Dendritic cell treated with granulocyte-macrophage colony-stimulating factor and Interleukin-4, amounts not matched to agents 40 ng/mL and 50 ng/mL, for 4 days (primary cell): ENCODE results near the gene PODN.

Experiments
- H3K27ac Mint-ChIP-seq: one replicate; pipeline ENCODE4 v1.8.0; 2022; ENCODE audit warnings: mild to moderate bottlenecking, mixed read lengths
- H3K27me3 Mint-ChIP-seq: one replicate; pipeline ENCODE4 v1.8.0; 2022; ENCODE audit warnings: mild to moderate bottlenecking, mixed read lengths
- H3K36me3 Mint-ChIP-seq: one replicate; pipeline ENCODE4 v1.8.0; 2022; ENCODE audit warnings: low read depth, mixed read lengths
- H3K4me1 Mint-ChIP-seq: one replicate; pipeline ENCODE4 v1.8.0; 2022; ENCODE audit warnings: low read depth, mixed read lengths
- H3K4me3 Mint-ChIP-seq: one replicate; pipeline ENCODE4 v1.8.0; 2022; ENCODE audit warnings: mild to moderate bottlenecking, moderate library complexity, mixed read lengths
- H3K9me3 Mint-ChIP-seq: one replicate; pipeline ENCODE4 v1.8.0; 2022; ENCODE audit warnings: mixed read lengths
- intact Hi-C: fragments of 100-400 bp; cut with micrococcal nuclease; formaldehyde crosslinking; loops from one replicate; pipeline ENCODE4 v1.15.0; 2022

The PODN gene

GRCh38 chr1:53065391-53065790, 3.4 kb downstream of the PODN start:
- Mint-ChIP-seq H3K27me3 (peaks cover 42% of the 10 kb centered on the region), H3K36me3 (no peaks in the 10 kb centered on the region), H3K27ac (no peak overlapping the region), H3K9me3 (no peaks in the 10 kb centered on the region), H3K4me1 (peaks cover 5% of the 10 kb centered on the region), H3K4me3 (no peak overlapping the region)
- intact Hi-C loops: no loop called here

- H3K4me1 Mint-ChIP-seq: peaks cover 5% of the 10 kb centered on the region
- peaks cover 33% of the 10 kb centered on the region for H3K27me3 Mint-ChIP-seq
- no peaks in the 10 kb centered on the region for H3K9me3 Mint-ChIP-seq
These were observed 4.5 kb downstream of the PODN start for GRCh38 chr1:53066488-53066887.

GRCh38 chr1:53066891-53067738, 5.1 kb downstream of the PODN start:
- H3K36me3 Mint-ChIP-seq: no peaks in the 10 kb centered on the region
- H3K4me3 Mint-ChIP-seq: no peak overlapping the region
- H3K9me3 Mint-ChIP-seq: no peaks in the 10 kb centered on the region
- no peak overlapping the region for H3K27ac Mint-ChIP-seq
- peaks cover 29% of the 10 kb centered on the region for H3K27me3 Mint-ChIP-seq
- peaks cover 5% of the 10 kb centered on the region for H3K4me1 Mint-ChIP-seq
- intact Hi-C loops: no loop called here

More at GRCh38 chr1:53066488-53066887, 4.5 kb downstream of the PODN start:
- Mint-ChIP-seq H3K36me3 (no peaks in the 10 kb centered on the region), H3K4me3 (no peak overlapping the region), H3K27ac (no peak overlapping the region)
- intact Hi-C loops: no loop called here

- Mint-ChIP-seq H3K4me1 (peaks cover 3% of the 10 kb centered on the region), H3K4me3 (no peak overlapping the region)
- intact Hi-C loops: no loop called here
These were observed 5.9 kb downstream of the PODN start for GRCh38 chr1:53067886-53068285.

GRCh38 chr1:53068314-53069099, 6.5 kb downstream of the PODN start:
- no peaks in the 10 kb centered on the region for H3K9me3 Mint-ChIP-seq
- intact Hi-C loops: no loop called here
- no peak overlapping the region for H3K27ac Mint-ChIP-seq
- no peaks in the 10 kb centered on the region for H3K36me3 Mint-ChIP-seq
- H3K4me3 Mint-ChIP-seq: no peak overlapping the region
- H3K27me3 Mint-ChIP-seq: peaks cover 17% of the 10 kb centered on the region
- H3K4me1 Mint-ChIP-seq: no peaks in the 10 kb centered on the region

More at GRCh38 chr1:53067886-53068285, 5.9 kb downstream of the PODN start:
- Mint-ChIP-seq H3K9me3 (no peaks in the 10 kb centered on the region), H3K27ac (no peak overlapping the region), H3K36me3 (no peaks in the 10 kb centered on the region), H3K27me3 (peaks cover 23% of the 10 kb centered on the region)

GRCh38 chr1:53069265-53069662, 7.3 kb downstream of the PODN start:
- Mint-ChIP-seq H3K9me3 (no peaks in the 10 kb centered on the region), H3K27ac (no peak overlapping the region), H3K4me1 (no peaks in the 10 kb centered on the region), H3K4me3 (no peak overlapping the region), H3K27me3 (peaks cover 10% of the 10 kb centered on the region), H3K36me3 (no peaks in the 10 kb centered on the region)
- intact Hi-C loops: no loop called here

GRCh38 chr1:53069663-53070327, 7.8 kb downstream of the PODN start:
- Mint-ChIP-seq H3K4me3 (no peak overlapping the region), H3K27ac (no peak overlapping the region), H3K27me3 (peaks cover 8% of the 10 kb centered on the region), H3K4me1 (no peaks in the 10 kb centered on the region), H3K36me3 (no peaks in the 10 kb centered on the region), H3K9me3 (no peaks in the 10 kb centered on the region)
- intact Hi-C loops: no loop called here

- H3K27ac Mint-ChIP-seq: no peak overlapping the region
- intact Hi-C loops: no loop called here
- no peaks in the 10 kb centered on the region for H3K4me1 Mint-ChIP-seq
- no peaks in the 10 kb centered on the region for H3K9me3 Mint-ChIP-seq
- no peak overlapping the region for H3K4me3 Mint-ChIP-seq
- H3K36me3 Mint-ChIP-seq: no peaks in the 10 kb centered on the region
- H3K27me3 Mint-ChIP-seq: peaks cover under 1% of the 10 kb centered on the region
These were observed 8.6 kb downstream of the PODN start for GRCh38 chr1:53070621-53071020.

GRCh38 chr1:53071167-53071865, 9.3 kb downstream of the PODN start:
- Mint-ChIP-seq H3K27me3 (no peaks in the 10 kb centered on the region), H3K4me3 (no peak overlapping the region), H3K36me3 (no peaks in the 10 kb centered on the region), H3K27ac (no peak overlapping the region), H3K4me1 (no peaks in the 10 kb centered on the region), H3K9me3 (no peaks in the 10 kb centered on the region)
- intact Hi-C loops: no loop called here

GRCh38 chr1:53071915-53072314, 9.9 kb downstream of the PODN start:
- Mint-ChIP-seq H3K27ac (no peak overlapping the region), H3K36me3 (no peaks in the 10 kb centered on the region), H3K9me3 (no peaks in the 10 kb centered on the region), H3K27me3 (no peaks in the 10 kb centered on the region), H3K4me3 (no peak overlapping the region), H3K4me1 (no peaks in the 10 kb centered on the region)
- intact Hi-C loops: no loop called here

GRCh38 chr1:53073287-53073686, 11.3 kb downstream of the PODN start:
- Mint-ChIP-seq H3K4me1 (no peaks in the 10 kb centered on the region), H3K9me3 (no peaks in the 10 kb centered on the region), H3K36me3 (no peaks in the 10 kb centered on the region), H3K27ac (no peak overlapping the region), H3K4me3 (no peak overlapping the region), H3K27me3 (no peaks in the 10 kb centered on the region)
- intact Hi-C loops: no loop called here

- Mint-ChIP-seq H3K4me3 (no peak overlapping the region), H3K27ac (no peak overlapping the region), H3K36me3 (no peaks in the 10 kb centered on the region), H3K27me3 (no peaks in the 10 kb centered on the region), H3K9me3 (no peaks in the 10 kb centered on the region), H3K4me1 (no peaks in the 10 kb centered on the region)
- intact Hi-C loops: no loop called here
These were observed 11.9 kb downstream of the PODN start for GRCh38 chr1:53073868-53074311.

GRCh38 chr1:53074313-53075154, 12.5 kb downstream of the PODN start:
- no peaks in the 10 kb centered on the region for H3K9me3 Mint-ChIP-seq
- no peak overlapping the region for H3K4me3 Mint-ChIP-seq
- no peak overlapping the region for H3K27ac Mint-ChIP-seq
- H3K36me3 Mint-ChIP-seq: no peaks in the 10 kb centered on the region
- intact Hi-C loops: no loop called here
- H3K27me3 Mint-ChIP-seq: no peaks in the 10 kb centered on the region
- H3K4me1 Mint-ChIP-seq: no peaks in the 10 kb centered on the region
